PC-9 (cell line): ENCODE results near the gene CMTM4. TPM values are rescaled to one million over a fixed set of nuclear protein-coding genes. Genes with fewer than 3 reads are reported as not detected.
A peak's percentile ranks its signal among the peaks of the same experiment; 100 is the strongest.

Source experiments
- BruUV-seq: library from RNA; stranded (reverse); fragments of 400-500 nt; replicated peaks from 2 replicates; lab custom pipeline; 2021; lab: Mats Ljungman, UMichigan
- CTCF ChIA-PET: fragments of 300-600 bp; sonication (Branson Sonifier 250); formaldehyde crosslinking; loops from one replicate; lab custom pipeline; 2022; ENCODE audit warnings: antibody characterized with exemption; lab: Charles Lee
- POLR2A ChIA-PET: fragments of 300-600 bp; sonication (Branson Sonifier 250); formaldehyde crosslinking; loops from one replicate; lab custom pipeline; 2022; ENCODE audit warnings: antibody characterized with exemption; ENCODE audit not compliant: unreplicated experiment; lab: Charles Lee
- DNase-seq, 2 experiments: peaks; one replicate each; pipeline versions ENCODE4 v3.0.0 to v3.0.0-alpha.2; 2015 to 2022; ENCODE audit warnings: mixed read lengths in 1 of 2
- H2AFZ ChIP-seq: fragments of 200-600 bp; sonication (generic); 2 replicates; pipeline ENCODE4 v1.8.1; 2017; ENCODE audit warnings: antibody characterized with exemption
- H3F3A ChIP-seq: fragments of 200-600 bp; sonication (generic); 2 replicates; pipeline ENCODE4 v1.8.1; 2017; ENCODE audit warnings: antibody characterized with exemption, mild to moderate bottlenecking, low read depth; ENCODE audit not compliant: insufficient read depth
- H3K27ac ChIP-seq: fragments of 200-600 bp; sonication (generic); 2 replicates; pipeline ENCODE4 v1.6.1; 2016; ENCODE audit warnings: mixed run types
- H3K27me3 ChIP-seq: fragments of 200-600 bp; sonication (generic); 2 replicates; pipeline ENCODE4 v1.6.1; 2016; ENCODE audit warnings: low read depth, mixed run types; ENCODE audit not compliant: insufficient read depth
- H3K36me3 ChIP-seq: fragments of 200-600 bp; sonication (generic); 2 replicates; pipeline ENCODE4 v1.6.1; 2016; ENCODE audit warnings: low read depth, mixed run types
- H3K4me1 ChIP-seq: fragments of 200-600 bp; sonication (generic); replicated peaks from 2 replicates; pipeline ENCODE4 v1.6.1; 2016; ENCODE audit warnings: mixed run types; ENCODE audit not compliant: insufficient read depth
- H3K4me2 ChIP-seq: fragments of 200-600 bp; sonication (generic); 2 replicates; pipeline ENCODE4 v1.6.1; 2017; ENCODE audit warnings: mixed run types
- H3K4me3 ChIP-seq: fragments of 200-600 bp; sonication (generic); 2 replicates; pipeline ENCODE4 v1.6.1; 2016; ENCODE audit warnings: mixed run types
- H3K79me2 ChIP-seq: fragments of 200-600 bp; sonication (generic); 2 replicates; pipeline ENCODE4 v1.6.1; 2017; ENCODE audit warnings: low read depth, mixed run types
- H3K9me2 ChIP-seq: fragments of 200-600 bp; sonication (generic); 2 replicates; pipeline ENCODE4 v1.8.1; 2017; ENCODE audit warnings: mild to moderate bottlenecking; ENCODE audit not compliant: insufficient read depth
- H3K9me3 ChIP-seq: fragments of 200-600 bp; sonication (generic); 2 replicates; pipeline ENCODE4 v1.8.1; 2016; ENCODE audit warnings: low read depth; ENCODE audit not compliant: insufficient read depth
- H4K20me1 ChIP-seq: fragments of 200-600 bp; sonication (generic); 2 replicates; pipeline ENCODE4 v1.8.1; 2017; ENCODE audit not compliant: insufficient read depth
- EZH2 ChIP-seq: fragments of 200-600 bp; sonication (generic); IDR thresholded peaks from 2 replicates; pipeline ENCODE4 v1.8.0; 2017; ENCODE audit warnings: antibody characterized with exemption, low read depth
- intact Hi-C: fragments of 100-400 bp; cut with micrococcal nuclease; formaldehyde crosslinking; loops from one replicate; pipeline ENCODE4 v1.10.0; 2022; ENCODE audit not compliant: unreplicated experiment
- total RNA-seq: library from RNA; stranded (reverse); gene quantifications from 2 replicates; pipeline ENCODE4 v1.2.3, GENCODE V29; 2021
- TF ChIP-seq, protein P1 (sequence below): fragments of 200-600 bp; sonication (generic); conservative IDR thresholded peaks from 2 replicates; pipeline ENCODE4 v1.6.1; 2017; ENCODE audit warnings: mixed run types, antibody characterized with exemption, mild to moderate bottlenecking, moderate library complexity

Gene CMTM4
- total RNA-seq, 1 experiment from 2014 or later, result 81.3 TPM

DNA sequence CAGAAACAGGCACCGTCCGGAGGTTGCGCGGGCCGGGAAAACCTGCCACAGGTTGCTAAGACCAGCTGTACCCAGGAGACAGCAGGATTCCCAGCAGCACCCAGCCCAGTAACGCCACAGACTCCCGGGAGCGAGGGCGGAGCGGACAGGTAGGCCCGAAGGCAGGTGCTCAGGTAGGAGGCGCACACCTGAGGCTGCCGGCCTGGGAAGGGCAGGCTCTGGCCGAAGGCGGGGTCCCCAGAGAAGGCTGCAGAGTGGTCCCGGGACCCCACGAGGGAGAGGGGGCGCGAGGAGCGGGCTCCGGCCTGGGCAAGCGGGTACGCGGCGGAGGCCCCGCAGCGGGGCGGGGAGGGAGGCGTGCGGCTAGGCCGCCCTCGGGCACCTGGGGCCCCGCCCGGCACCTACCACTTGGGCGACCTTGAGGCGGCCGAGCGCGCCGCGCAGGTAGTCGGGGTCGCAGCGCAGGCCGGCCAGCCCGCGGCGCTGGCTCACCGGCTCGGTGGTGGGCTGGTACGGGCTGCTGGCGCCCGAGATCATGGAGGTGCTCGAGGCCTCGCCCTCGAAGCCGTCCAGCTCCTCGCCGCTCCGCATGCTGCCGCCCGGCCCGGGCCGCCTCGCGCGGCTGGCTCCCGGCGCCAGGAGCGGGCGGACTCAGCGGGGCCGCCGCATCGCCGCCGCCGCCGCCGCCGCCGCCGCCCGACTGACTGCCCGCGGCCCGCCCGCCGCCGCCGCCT, 441 bp downstream of the CMTM4 start:
- no peaks in the 10 kb centered on the region for H3K36me3 ChIP-seq
- peak overlapping the region; percentile 30; the same call in 1 of the 2 replicates for H3K27ac ChIP-seq
- H3K4me2 ChIP-seq, result peak overlapping the region; percentile 87
- H3K4me1 ChIP-seq, result peaks cover 37% of the 10 kb centered on the region
- TF ChIP-seq EZH2, result no peak
- TF ChIP-seq, protein P1, sequence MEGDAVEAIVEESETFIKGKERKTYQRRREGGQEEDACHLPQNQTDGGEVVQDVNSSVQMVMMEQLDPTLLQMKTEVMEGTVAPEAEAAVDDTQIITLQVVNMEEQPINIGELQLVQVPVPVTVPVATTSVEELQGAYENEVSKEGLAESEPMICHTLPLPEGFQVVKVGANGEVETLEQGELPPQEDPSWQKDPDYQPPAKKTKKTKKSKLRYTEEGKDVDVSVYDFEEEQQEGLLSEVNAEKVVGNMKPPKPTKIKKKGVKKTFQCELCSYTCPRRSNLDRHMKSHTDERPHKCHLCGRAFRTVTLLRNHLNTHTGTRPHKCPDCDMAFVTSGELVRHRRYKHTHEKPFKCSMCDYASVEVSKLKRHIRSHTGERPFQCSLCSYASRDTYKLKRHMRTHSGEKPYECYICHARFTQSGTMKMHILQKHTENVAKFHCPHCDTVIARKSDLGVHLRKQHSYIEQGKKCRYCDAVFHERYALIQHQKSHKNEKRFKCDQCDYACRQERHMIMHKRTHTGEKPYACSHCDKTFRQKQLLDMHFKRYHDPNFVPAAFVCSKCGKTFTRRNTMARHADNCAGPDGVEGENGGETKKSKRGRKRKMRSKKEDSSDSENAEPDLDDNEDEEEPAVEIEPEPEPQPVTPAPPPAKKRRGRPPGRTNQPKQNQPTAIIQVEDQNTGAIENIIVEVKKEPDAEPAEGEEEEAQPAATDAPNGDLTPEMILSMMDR, result no peak
- intact Hi-C loops, result loop anchor here (2.0 kb wide), 1 partner anchor 89 kb away; no protein-coding TSS in a partner anchor
- peak overlapping the region; percentile 76 for H2AFZ ChIP-seq
- no peaks in the 10 kb centered on the region for H3K9me3 ChIP-seq
- BruUV-seq, result no TSS peak
- DNase-seq, result peak; percentile 54 to 59
- H3K27me3 ChIP-seq, result no peaks in the 10 kb centered on the region
- peaks cover 8% of the 10 kb centered on the region; the same call in 1 of the 2 replicates for H3F3A ChIP-seq
- ChIA-PET CTCF (interaction anchor here (0.6 to 1.3 kb wide), 3 partner anchors 33 to 175 kb away, joined by 3 to 4 read pairs (median 4); no protein-coding TSS in a partner anchor), POLR2A (interaction anchor here (0.7 kb wide), 1 partner anchor 36 kb away, joined by 3 read pairs; no protein-coding TSS in a partner anchor)
- peaks cover 49% of the 10 kb centered on the region for H3K79me2 ChIP-seq
- peaks cover 10% of the 10 kb centered on the region; the same call in 1 of the 2 replicates for H4K20me1 ChIP-seq
- H3K9me2 ChIP-seq, result no peaks in the 10 kb centered on the region
- peak overlapping the region; percentile 66 for H3K4me3 ChIP-seq

DNA sequence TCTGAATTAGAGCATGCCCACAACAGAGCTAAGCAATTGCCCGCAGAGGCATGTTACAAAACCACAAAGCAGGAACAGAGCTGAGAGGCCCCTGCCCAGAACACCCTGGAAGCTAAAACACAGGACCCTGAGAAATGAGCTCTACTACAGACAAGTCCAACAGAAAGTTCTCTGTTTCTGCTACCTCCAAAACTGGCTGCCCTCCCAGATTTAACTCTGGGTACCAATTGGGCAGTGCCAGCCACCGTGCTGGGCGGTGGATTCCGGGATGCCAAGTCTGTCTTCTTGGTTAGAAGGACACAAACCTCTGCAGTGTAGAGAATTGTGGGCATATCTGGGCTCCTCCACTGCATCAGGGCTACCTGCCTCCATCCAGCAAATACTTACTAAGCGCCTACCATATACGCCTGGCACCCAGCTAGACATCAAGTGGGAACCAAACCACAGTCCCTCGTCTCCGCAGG, 1.0 kb downstream of the CMTM4 start:
- Histone ChIP-seq H3K4me3 (peak overlapping the region; percentile 66), H3K4me2 (peak overlapping the region; percentile 87), H3K27ac (0 out of 2 replicates have a peak overlapping the region, but pooled peaks have one; percentile 30), H3K36me3 (no peaks in the 10 kb centered on the region), H3K27me3 (no peaks in the 10 kb centered on the region), H3K9me2 (no peaks in the 10 kb centered on the region), H3F3A (peaks cover 8% of the 10 kb centered on the region; the same call in 1 of the 2 replicates), H4K20me1 (peaks cover 10% of the 10 kb centered on the region; the same call in 1 of the 2 replicates), H2AFZ (peak overlapping the region; percentile 76), H3K79me2 (peaks cover 55% of the 10 kb centered on the region), H3K9me3 (no peaks in the 10 kb centered on the region), H3K4me1 (peaks cover 37% of the 10 kb centered on the region)
- BruUV-seq, result TSS peak; percentile 51
- ChIA-PET CTCF (interaction anchor here (0.6 to 1.3 kb wide), 3 partner anchors 33 to 35 kb away, joined by 3 to 4 read pairs (median 3); no protein-coding TSS in a partner anchor), POLR2A (interaction anchor here (0.7 kb wide), 1 partner anchor 35 kb away, joined by 3 read pairs; no protein-coding TSS in a partner anchor)
- intact Hi-C loops, result no loop called here
- no peak for DNase-seq
- TF ChIP-seq EZH2, result no peak
- TF ChIP-seq, protein P1, result no peak

DNA sequence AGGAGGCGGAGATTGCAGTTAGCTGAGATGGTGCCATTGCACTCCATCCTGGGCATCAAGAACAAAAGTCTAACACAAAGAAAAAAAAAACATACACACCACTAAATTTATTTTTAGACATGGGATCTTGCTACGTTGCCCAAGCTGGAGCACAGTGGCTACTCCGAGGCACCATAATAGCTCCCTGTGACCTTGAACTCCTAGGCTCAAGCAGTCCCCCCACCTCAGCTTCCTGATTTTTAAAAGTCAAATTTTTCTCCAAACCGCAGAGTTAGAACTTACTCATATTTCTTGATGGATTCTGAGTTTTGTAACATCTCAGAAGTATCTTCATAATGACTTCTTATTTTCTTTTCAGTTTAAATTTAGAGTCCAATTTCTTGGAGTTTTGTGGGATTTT, 3.4 kb downstream of the CMTM4 start:
- ChIA-PET POLR2A (no interaction called here), CTCF (no interaction called here)
- intact Hi-C loops, result no loop called here
- Histone ChIP-seq H3K9me2 (no peaks in the 10 kb centered on the region), H2AFZ (no peak overlapping the region), H3K27ac (no peak overlapping the region), H3K4me1 (peaks cover 37% of the 10 kb centered on the region), H3K36me3 (no peaks in the 10 kb centered on the region), H3K4me2 (no peak overlapping the region), H3K27me3 (no peaks in the 10 kb centered on the region), H3F3A (peaks cover 8% of the 10 kb centered on the region; the same call in 1 of the 2 replicates), H3K79me2 (peaks cover 77% of the 10 kb centered on the region), H4K20me1 (peaks cover 10% of the 10 kb centered on the region; the same call in 1 of the 2 replicates), H3K4me3 (no peak overlapping the region), H3K9me3 (no peaks in the 10 kb centered on the region)
- BruUV-seq, result no TSS peak
- no peak for DNase-seq
- TF ChIP-seq, protein P1, result no peak
- TF ChIP-seq EZH2, result no peak
